SK-N-SH treated with all-trans-retinoic acid at 6 μM for 48 hours (cell line): ENCODE results near the gene SLC2A4.

Experiments
- GLIS3 ChIP-seq: fragments of 250-450 bp; sonication (Bioruptor Pico); IDR thresholded peaks from 2 replicates; pipeline ENCODE4 v1.5.0; 2020; ENCODE audit warnings: mild to moderate bottlenecking, moderate library complexity
- ZNF8 ChIP-seq: fragments of 450-650 bp; formaldehyde crosslinking; IDR thresholded peaks from 2 replicates; pipeline ENCODE4 v1.5.0; 2020; ENCODE audit warnings: mild to moderate bottlenecking, moderate library complexity
- TF ChIP-seq, protein P1 (sequence below): fragments of 250-450 bp; sonication (Bioruptor Pico); IDR thresholded peaks from 2 replicates; pipeline ENCODE4 v1.8.0; 2020; ENCODE audit warnings: mild to moderate bottlenecking, moderate library complexity, borderline replicate concordance

DNA sequence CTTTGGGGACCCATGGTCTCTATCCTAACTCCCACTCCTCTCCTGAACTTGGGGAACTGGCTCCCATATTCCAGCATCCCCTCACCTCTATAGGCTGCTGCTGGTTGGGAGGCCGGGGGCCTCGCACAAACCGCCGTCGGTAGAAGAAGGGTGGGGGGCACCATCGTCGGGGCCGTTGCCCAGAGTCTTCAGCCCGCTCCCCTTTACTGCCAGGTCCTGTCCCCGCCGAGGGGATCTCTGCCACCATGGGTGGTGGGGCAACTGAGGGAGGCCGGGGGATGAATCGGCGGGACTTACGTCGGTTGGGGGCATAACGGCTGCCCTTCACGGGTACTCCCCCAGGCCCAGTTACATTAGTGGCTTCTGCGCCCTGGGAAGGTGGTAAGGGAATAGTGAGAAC lies 8.6 kb downstream of the SLC2A4 start:
- TF ChIP-seq GLIS3 (CRISPR knock-in tag): no peak
- TF ChIP-seq ZNF8 (CRISPR knock-in tag): no peak
- TF ChIP-seq, protein P1, sequence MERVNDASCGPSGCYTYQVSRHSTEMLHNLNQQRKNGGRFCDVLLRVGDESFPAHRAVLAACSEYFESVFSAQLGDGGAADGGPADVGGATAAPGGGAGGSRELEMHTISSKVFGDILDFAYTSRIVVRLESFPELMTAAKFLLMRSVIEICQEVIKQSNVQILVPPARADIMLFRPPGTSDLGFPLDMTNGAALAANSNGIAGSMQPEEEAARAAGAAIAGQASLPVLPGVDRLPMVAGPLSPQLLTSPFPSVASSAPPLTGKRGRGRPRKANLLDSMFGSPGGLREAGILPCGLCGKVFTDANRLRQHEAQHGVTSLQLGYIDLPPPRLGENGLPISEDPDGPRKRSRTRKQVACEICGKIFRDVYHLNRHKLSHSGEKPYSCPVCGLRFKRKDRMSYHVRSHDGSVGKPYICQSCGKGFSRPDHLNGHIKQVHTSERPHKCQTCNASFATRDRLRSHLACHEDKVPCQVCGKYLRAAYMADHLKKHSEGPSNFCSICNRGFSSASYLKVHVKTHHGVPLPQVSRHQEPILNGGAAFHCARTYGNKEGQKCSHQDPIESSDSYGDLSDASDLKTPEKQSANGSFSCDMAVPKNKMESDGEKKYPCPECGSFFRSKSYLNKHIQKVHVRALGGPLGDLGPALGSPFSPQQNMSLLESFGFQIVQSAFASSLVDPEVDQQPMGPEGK: no peak
